K562 (cell line): ENCODE data around the gene FAM136A. TPM values are rescaled to one million over a fixed set of nuclear protein-coding genes. Genes with fewer than 3 reads are reported as not detected.
"Not testable (repeated sequence)": the region's sequence is repeated elsewhere in the genome, so short reads cannot be mapped to it uniquely, and the experiment has no call there.

Experiments used
- ATAC-seq: fragments of 200-7000 bp; cut with Tn5 transposase; 3 replicates; pipeline ENCODE4 v1.9.1; 2020; ENCODE audit warnings: moderate library complexity
- BruUV-seq: library from RNA; stranded (reverse); fragments of 400-500 nt; replicated peaks from 2 replicates; lab custom pipeline; 2021; lab: Mats Ljungman, UMichigan
- CTCF ChIA-PET: fragments of 300-600 bp; formaldehyde crosslinking; extraction: SDS; loops from one replicate; lab custom pipeline; 2021; ENCODE audit warnings: low intra/inter-chr PET ratio; lab: Yijun Ruan, JAX
- POLR2A ChIA-PET: fragments of 300-600, 350-650 bp; sonication (Branson Sonifier 250); formaldehyde crosslinking; extraction: SDS; loops from one replicate; lab custom pipeline; 2021; ENCODE audit warnings: antibody characterized with exemption, inconsistent platforms; lab: Yijun Ruan, JAX
- DNase-seq, 4 experiments: peaks; one replicate each; pipeline versions ENCODE4 v3.0.0 to v3.0.0-alpha.2; 2011 to 2018; ENCODE audit warnings: low spot score in 3 of 4, mixed read lengths in 3 of 4; ENCODE audit errors: extremely low read depth in 1 of 4
- FAIRE-seq: peaks from 2 replicates; lab custom pipeline; 2011; peaks lifted over from hg19 to GRCh38; lab: Jason Lieb, UNC
- H2AFZ ChIP-seq: 2 replicates; pipeline ENCODE4 v1.6.0; 2011; ENCODE audit warnings: low read depth, low read length, control low read depth, inconsistent platforms
- H3K27ac ChIP-seq: fragments of 200-600 bp; 3 replicates; pipeline ENCODE4 v1.8.0; 2011; ENCODE audit warnings: low read depth, mild to moderate bottlenecking, control low read depth, inconsistent platforms, low read length, moderate library complexity, mixed read lengths; ENCODE audit errors: extremely low read depth
- H3K27me3 ChIP-seq, 2 experiments: fragments of 300-600 bp in 1 of 2; 2 replicates in 1 of 2; 3 replicates in 1 of 2; pipeline versions ENCODE4 v1.6.0 to v1.8.0; 2011; ENCODE audit warnings: inconsistent platforms in 2 of 2, low read length in 2 of 2, mild to moderate bottlenecking in 1 of 2, mixed read lengths in 1 of 2, moderate library complexity in 1 of 2; ENCODE audit not compliant: control insufficient read depth in 2 of 2, insufficient read depth in 2 of 2
- H3K36me3 ChIP-seq: fragments of 300-600 bp; 3 replicates; pipeline ENCODE4 v1.8.0; 2011; ENCODE audit warnings: mild to moderate bottlenecking, low read length, inconsistent platforms; ENCODE audit not compliant: control insufficient read depth, insufficient read depth
- H3K4me1 ChIP-seq, 2 experiments: fragments of 200-600 bp in 1 of 2; replicated peaks in 1 of 2; 2 replicates in 1 of 2; 3 replicates in 1 of 2; pipeline versions ENCODE4 v1.5.1 to v1.8.0; 2011; ENCODE audit warnings: inconsistent platforms in 2 of 2, low read length in 2 of 2, mild to moderate bottlenecking in 1 of 2, mixed read lengths in 1 of 2, moderate library complexity in 1 of 2; ENCODE audit not compliant: control insufficient read depth in 2 of 2, insufficient read depth in 2 of 2
- H3K4me2 ChIP-seq: 2 replicates; pipeline ENCODE4 v1.6.1; 2011; ENCODE audit warnings: low read length, control low read depth, inconsistent platforms, mixed read lengths; ENCODE audit not compliant: insufficient read depth
- H3K4me3 ChIP-seq: fragments of 200-600 bp; sonication (generic), shearing (Covaris generic); 2 replicates; pipeline ENCODE4 v1.5.1; 2016; ENCODE audit warnings: control low read depth, inconsistent platforms
- H3K79me2 ChIP-seq: fragments of 200-600 bp; 3 replicates; pipeline ENCODE4 v1.8.0; 2011; ENCODE audit warnings: low read length, inconsistent platforms; ENCODE audit not compliant: control insufficient read depth, insufficient read depth
- H3K9ac ChIP-seq, 2 experiments: 2 replicates each; pipeline versions ENCODE4 v1.6.0 to v1.6.1; 2011; ENCODE audit warnings: low read depth in 2 of 2, low read length in 2 of 2, control low read depth in 1 of 2, inconsistent platforms in 1 of 2, mild to moderate bottlenecking in 1 of 2, mixed read lengths in 1 of 2; ENCODE audit not compliant: insufficient read depth in 1 of 2
- H3K9me1 ChIP-seq: one replicate; pipeline ENCODE4 v1.6.0; 2011; ENCODE audit warnings: inconsistent platforms, mild to moderate bottlenecking, low read length, moderate library complexity; ENCODE audit not compliant: control insufficient read depth, insufficient read depth
- H3K9me3 ChIP-seq: replicated peaks from 2 replicates; pipeline ENCODE4 v1.5.1; 2011; ENCODE audit warnings: low read depth, low read length, inconsistent platforms; ENCODE audit not compliant: control insufficient read depth, insufficient read depth
- H4K20me1 ChIP-seq: replicated peaks from 2 replicates; pipeline ENCODE4 v1.6.1; 2011; ENCODE audit warnings: low read length, inconsistent platforms, mixed read lengths; ENCODE audit not compliant: control insufficient read depth, insufficient read depth
- CBX1 ChIP-seq: sonication (generic); IDR thresholded peaks from 2 replicates; pipeline ENCODE4 v1.6.1; 2016; ENCODE audit warnings: antibody characterized with exemption, low read depth, mild to moderate bottlenecking
- CTCF ChIP-seq, 3 experiments: IDR thresholded peaks in 2 of 3; conservative IDR thresholded peaks in 1 of 3; 2 replicates each; pipeline ENCODE4 v1.5.1; 2011 to 2012; ENCODE audit warnings: low read length in 3 of 3, mild to moderate bottlenecking in 3 of 3, control low read depth in 2 of 3, improper control_type of control experiment in 1 of 3, inconsistent platforms in 1 of 3, low read depth in 1 of 3, mixed read lengths in 1 of 3, moderate library complexity in 1 of 3; ENCODE audit not compliant: insufficient read depth in 2 of 3
- L3MBTL2 ChIP-seq: fragments of 450-650 bp; IDR thresholded peaks from 2 replicates; pipeline ENCODE4 v1.6.1; 2016; ENCODE audit warnings: mild to moderate bottlenecking, moderate library complexity
- NR2C1 ChIP-seq, 2 experiments: fragments of 450-650 bp; IDR thresholded peaks; 2 replicates each; pipeline ENCODE4 v1.6.1; 2017; ENCODE audit warnings: mild to moderate bottlenecking in 2 of 2, antibody characterized with exemption in 1 of 2, inconsistent platforms in 1 of 2, missing compliant biosample characterization in 1 of 2, missing genetic modification characterization in 1 of 2
- PCBP1 ChIP-seq: fragments of 200-400 bp; formaldehyde crosslinking; IDR thresholded peaks from 2 replicates; pipeline ENCODE4 v1.6.1; 2018; ENCODE audit warnings: mild to moderate bottlenecking, low read depth, low read length; ENCODE audit not compliant: poor library complexity, severe bottlenecking
- POLR2G ChIP-seq: fragments of 200-400 bp; formaldehyde crosslinking; IDR thresholded peaks from 2 replicates; pipeline ENCODE4 v1.6.1; 2017; ENCODE audit warnings: low read depth, mild to moderate bottlenecking, antibody characterized with exemption, low read length, moderate library complexity
- RFX7 ChIP-seq: fragments of 250-450 bp; sonication (Bioruptor Pico); IDR thresholded peaks from 2 replicates; pipeline ENCODE4 v1.5.1; 2021; ENCODE audit warnings: mild to moderate bottlenecking
- ZNF121 ChIP-seq: sonication (generic); formaldehyde crosslinking; conservative IDR thresholded peaks from 2 replicates; pipeline ENCODE4 v1.8.0; 2022; ENCODE audit warnings: missing genetic modification reagents
- WGBS: fragments of 100-300 bp; shearing (Covaris generic); methylation state at CpG from one replicate; pipeline ENCODE4 v1.1.6; 2016; ENCODE audit warnings: low coverage, mixed read lengths; ENCODE audit not compliant: insufficient coverage; ENCODE audit errors: missing lambda C conversion rate; 5-methylcytosine and 5-hydroxymethylcytosine counted together
- in situ Hi-C: fragments of 300-500 bp; cut with MboI; formaldehyde crosslinking; loops from 4 replicates; pipeline ENCODE4 v1.15.0; 2018; ENCODE audit warnings: inconsistent platforms, mixed read lengths
- intact Hi-C: fragments of 100-400 bp; cut with micrococcal nuclease; formaldehyde crosslinking; loops from 2 replicates; pipeline ENCODE4 v1.14.2; 2022
- polyA plus RNA-seq, 8 experiments: library from polyadenylated mRNA; depleted of rRNA in 4 of 8; stranded (reverse) in 5 of 8; unstranded in 3 of 8; fragments of >200 nt; fragmentation: Nextera tagmentation in 2 of 8; fragmentation: Illumina TruSeq in 1 of 8; extraction: Ambion mirVana in 2 of 8; extraction: Trizol in 1 of 8; gene quantifications; 2 replicates each; pipeline versions ENCODE4 v1.2.1 to v1.2.3, GENCODE V29; 2011 to 2014; ENCODE audit warnings: inconsistent platforms in 1 of 8, missing spikeins in 1 of 8
- total RNA-seq, 7 experiments: library from RNA; depleted of rRNA in 6 of 7; stranded (reverse); fragments of >200 nt in 6 of 7; fragmentation: Illumina TruSeq in 2 of 7; extraction: Trizol in 2 of 7; gene quantifications; 2 replicates each; pipeline versions ENCODE4 v1.2.1 to v1.2.3, GENCODE V29; 2011 to 2021; ENCODE audit warnings: low replicate concordance in 1 of 7

FAM136A gene
- total and polyA plus RNA-seq, 9 of the 15 experiments (the other 6 are each of a cell fraction or from before 2014, with no cell fraction given) = 89.0 to 151 (median 104) TPM

- Histone ChIP-seq H3K9ac (no peak overlapping the region), H3K4me1 (peaks cover 6 to 14% of the 10 kb centered on the region in 2 experiments; a peak in 4 of 5 replicates), H3K27ac (no peak overlapping the region), H2AFZ (no peak overlapping the region), H3K4me3 (no peak overlapping the region), H3K4me2 (no peak overlapping the region), H3K79me2 (peaks cover 19% of the 10 kb centered on the region), H3K9me1 (no peaks in the 10 kb centered on the region), H3K27me3 (peaks cover 0 to 5% of the 10 kb centered on the region in 2 experiments; a peak in 2 of 5 replicates), H4K20me1 (no peaks in the 10 kb centered on the region), H3K36me3 (peaks cover 27% of the 10 kb centered on the region), H3K9me3 (no peaks in the 10 kb centered on the region; the same call in 1 of the 2 replicates)
- ChIA-PET CTCF (interaction anchor here (0.6 to 2.2 kb wide), 6 partner anchors 167 to 1089 kb away, joined by 3 to 8 read pairs (median 5); no protein-coding TSS in a partner anchor), POLR2A (interaction anchor here (0.6 to 3.2 kb wide), 3 partner anchors 9 to 390 kb away, joined by 3 to 26 read pairs (median 4); partner anchors contain the start of gene SNRPG)
- no peak for TF ChIP-seq RFX7 (CRISPR knock-in tag)
- no peak for TF ChIP-seq CTCF (IDR thresholded peaks at IDR 0.05 in 2 of 3, conservative IDR thresholded peaks at IDR 0.05 in 1 of 3; ENCODE audit: insufficient read depth in 2 of 3, low read depth in 1 of 3, low read length in 3 of 3)
- no peak for TF ChIP-seq CBX1
- TF ChIP-seq ZNF121 = peak; percentile 88
- no peak for TF ChIP-seq NR2C1 (IDR thresholded peaks at IDR 0.05)
- TF ChIP-seq NR2C1 (tag; IDR thresholded peaks at IDR 0.05) = no peak
- no peak for TF ChIP-seq POLR2G
- no peak for TF ChIP-seq PCBP1
- TF ChIP-seq L3MBTL2 = no peak
- DNase-seq (no peak), ATAC-seq (no peak), FAIRE-seq (no peak)
- intact Hi-C loops = loop anchor here (5.0 to 10.0 kb wide), 7 partner anchors 106 to 642 kb away; partner anchors contain the start of gene ADD2
- 58% methylated on average over 3 of the region's 3 CpGs for WGBS
- in situ Hi-C loops = loop anchor here (10.0 to 25.0 kb wide), 2 partner anchors 388 to 484 kb away; partner anchors contain the start of genes FIGLA and MXD1
- no TSS peak for BruUV-seq
Observed at GRCh38 chr2:70303186-70303585, 1.3 kb upstream of the FAM136A start.

- in situ Hi-C loops = loop anchor here (10.0 to 25.0 kb wide), 2 partner anchors 387 to 485 kb away; partner anchors contain the start of genes FIGLA and MXD1
Observed at GRCh38 chr2:70302195-70302546, 304 bp upstream of the FAM136A start.

More at GRCh38 chr2:70302195-70302546, 304 bp upstream of the FAM136A start:
- H3K79me2 ChIP-seq = peaks cover 19% of the 10 kb centered on the region
- not testable (repeated sequence) for H3K9me1 ChIP-seq, H3K9me3 ChIP-seq, ATAC-seq, DNase-seq, H4K20me1 ChIP-seq, H3K27me3 ChIP-seq, FAIRE-seq, BruUV-seq, H3K27ac ChIP-seq, H3K4me2 ChIP-seq
- ChIA-PET POLR2A (interaction anchor here (0.7 to 3.2 kb wide), 4 partner anchors 8 to 388 kb away, joined by 3 to 26 read pairs (median 4); partner anchors contain the start of genes C2orf42, MXD1 and SNRPG), CTCF (interaction anchor here (0.6 to 2.0 kb wide), 4 partner anchors 232 to 1276 kb away, joined by 3 to 10 read pairs (median 3); no protein-coding TSS in a partner anchor)
- H3K4me3 ChIP-seq = peak overlapping the region; percentile 55
- peaks cover 6 to 14% of the 10 kb centered on the region in 2 experiments; a peak in 4 of 5 replicates for H3K4me1 ChIP-seq
- peaks cover 34% of the 10 kb centered on the region for H3K36me3 ChIP-seq
- WGBS = 39% methylated on average over 11 of the region's 11 CpGs
- peak overlapping the region in 1 of 2 experiments; percentile 100; a peak in 2 of 4 replicates for H3K9ac ChIP-seq
- intact Hi-C loops = loop anchor here (5.0 to 10.0 kb wide), 7 partner anchors 105 to 643 kb away; partner anchors contain the start of gene ADD2
- H2AFZ ChIP-seq = 0 out of 2 replicates have a peak overlapping the region, but pooled peaks have one; percentile 48
